ENCODE results near the gene LINGO4. TPM values are rescaled to one million over a fixed set of nuclear protein-coding genes. Genes with fewer than 3 reads are reported as not detected.
A peak's percentile ranks its signal among the peaks of the same experiment; 100 is the strongest.

LINGO4 gene
- total RNA-seq: under 1 TPM in 5 of 6 donors, not detected in 1; 0.22 to 0.89 (median 0.61) TPM

- Histone ChIP-seq H3K27ac (no peak within 1 kb of the TSS), H3K27me3 (no peaks in the 10 kb centered on the region), H3K36me3 (no peaks in the 10 kb centered on the region), H3K4me1 (no peaks in the 10 kb centered on the region), H3K9me3 (no peaks in the 10 kb centered on the region), H3K4me3 (no peak within 1 kb of the TSS)
- no peak for TF ChIP-seq CTCF (IDR thresholded peaks at IDR 0.05)
- TF ChIP-seq EP300 (IDR thresholded peaks at IDR 0.05): no peak
- no peak for TF ChIP-seq POLR2A (IDR thresholded peaks at IDR 0.05)
- no peak for TF ChIP-seq POLR2AphosphoS5 (IDR thresholded peaks at IDR 0.05)
- WGBS, 2 donors: 66 to 73% methylated on average over 6 to 12 of the region's 12 CpGs
- DNase-seq (peak in 1 of 2 donors; percentile 65), ATAC-seq (ENCODE audit: low FRiP score in 2 of 2) (no peak)
Measured at GRCh38 chr1:151805066-151805820, at the start of gene LINGO4. Gene LINGO4 (minus strand): TSS chr1:151805419. CDS start chr1:151802704, 2,715 bp downstream.

- no peaks in the 10 kb centered on the region for H3K9me3 ChIP-seq
- WGBS, 2 donors: 86% methylated on average over 7 of the region's 7 CpGs
- peaks cover 0 to 9% (median 2%) of the 10 kb centered on the region in 4 donors for H3K4me1 ChIP-seq
- DNase-seq: no peak
- H3K36me3 ChIP-seq: no peaks in the 10 kb centered on the region
- no peaks in the 10 kb centered on the region for H3K27me3 ChIP-seq
- no peak overlapping the region for H3K4me3 ChIP-seq
- ATAC-seq (ENCODE audit: low FRiP score in 2 of 2): no peak
- no peak overlapping the region for H3K27ac ChIP-seq
- TF ChIP-seq POLR2AphosphoS5 (IDR thresholded peaks at IDR 0.05) (no peak), EP300 (IDR thresholded peaks at IDR 0.05) (no peak), POLR2A (IDR thresholded peaks at IDR 0.05) (no peak), CTCF (IDR thresholded peaks at IDR 0.05) (no peak)
Measured at GRCh38 chr1:151854658-151855057, 49.4 kb upstream of the LINGO4 start.

GRCh38 chr1:151853411-151853943, 48.3 kb upstream of the LINGO4 start, which contains the start of gene THEM5:
Gene THEM5 (minus strand): TSS chr1:151853712. CDS start chr1:151853565, 147 bp downstream.
- Histone ChIP-seq H3K27ac (no peak within 1 kb of the TSS), H3K4me3 (no peak within 1 kb of the TSS), H3K9me3 (no peaks in the 10 kb centered on the region), H3K4me1 (peaks cover 0 to 15% (median 9%) of the 10 kb centered on the region in 4 donors), H3K27me3 (no peaks in the 10 kb centered on the region), H3K36me3 (no peaks in the 10 kb centered on the region)
- WGBS, 2 donors: 75 to 78% methylated on average over 5 of the region's 5 CpGs
- DNase-seq (no peak), ATAC-seq (ENCODE audit: low FRiP score in 2 of 2) (no peak)
- TF ChIP-seq POLR2AphosphoS5 (IDR thresholded peaks at IDR 0.05) (no peak), POLR2A (IDR thresholded peaks at IDR 0.05) (no peak), EP300 (IDR thresholded peaks at IDR 0.05) (no peak), CTCF (IDR thresholded peaks at IDR 0.05) (no peak)

- no peak for TF ChIP-seq POLR2AphosphoS5 (IDR thresholded peaks at IDR 0.05)
- no peak for TF ChIP-seq POLR2A (IDR thresholded peaks at IDR 0.05)
- TF ChIP-seq EP300 (IDR thresholded peaks at IDR 0.05): no peak
- no peak for TF ChIP-seq CTCF (IDR thresholded peaks at IDR 0.05)
Measured at GRCh38 chr1:151852733-151853132, 47.5 kb upstream of the LINGO4 start.

More at GRCh38 chr1:151852733-151853132, 47.5 kb upstream of the LINGO4 start:
- Histone ChIP-seq H3K4me1 (peaks cover 0 to 19% (median 11%) of the 10 kb centered on the region in 4 donors), H3K9me3 (no peaks in the 10 kb centered on the region), H3K27ac (no peak overlapping the region), H3K36me3 (no peaks in the 10 kb centered on the region), H3K27me3 (no peaks in the 10 kb centered on the region), H3K4me3 (no peak overlapping the region)
- no peak for DNase-seq
- ATAC-seq (ENCODE audit: low FRiP score in 2 of 2): peak in 1 of 2 donors; percentile 16
- 98 to 100% methylated on average over 2 to 4 of the region's 4 CpGs for whole genome bisulfite sequencing, 2 donors
